ENCODE data around the gene PEX26. TPM values are rescaled to one million over a fixed set of nuclear protein-coding genes. Genes with fewer than 3 reads are reported as not detected.

PEX26 gene
- total and polyA plus RNA-seq, 9 of the 15 experiments (the other 6 are each of a cell fraction or from before 2014, with no cell fraction given): 0.35 to 39.6 (median 17.4) TPM

- TF ChIP-seq SIN3B (IDR thresholded peaks at IDR 0.05; ENCODE audit: low read depth) (no peak), ZNF212 (CRISPR knock-in tag; IDR thresholded peaks at IDR 0.05) (no peak), CBX3 (IDR thresholded peaks at IDR 0.05; ENCODE audit: borderline replicate concordance in 1 of 2, low read length in 2 of 2) (no peak), PTRF (tag; IDR thresholded peaks at IDR 0.05) (no peak), CXXC5 (CRISPR knock-in tag; IDR thresholded peaks at IDR 0.05) (peak; percentile 42; the same call in 1 of the 2 replicates), L3MBTL2 (IDR thresholded peaks at IDR 0.05) (peak; percentile 94), IRF2 (CRISPR knock-in tag; IDR thresholded peaks at IDR 0.05) (no peak), ZNF644 (tag; IDR thresholded peaks at IDR 0.05; ENCODE audit: low read depth) (no peak), ZMIZ1 (IDR thresholded peaks at IDR 0.05; ENCODE audit: low read depth in 2 of 2, low read length in 2 of 2) (no peak), NONO (IDR thresholded peaks at IDR 0.05; ENCODE audit: low read depth in 2 of 2, low read length in 1 of 2) (no peak), GTF2F1 (IDR thresholded peaks at IDR 0.05; ENCODE audit: low read depth, low read length) (no peak), POLR2B (IDR thresholded peaks at IDR 0.05; ENCODE audit: low read depth, partially characterized antibody) (no peak), ZNF232 (CRISPR knock-in tag; IDR thresholded peaks at IDR 0.05) (no peak), RCOR1 (IDR thresholded peaks at IDR 0.05; ENCODE audit: borderline replicate concordance in 1 of 2, low read depth in 2 of 2, low read length in 2 of 2) (peak in 1 of 2 experiments; percentile 69; a peak in 2 of 4 replicates), ARNT (IDR thresholded peaks at IDR 0.05) (no peak), PREB (CRISPR knock-in tag; IDR thresholded peaks at IDR 0.05) (no peak), BHLHE40 (IDR thresholded peaks at IDR 0.05; ENCODE audit: low read length) (peak; percentile 71; the same call in 1 of the 2 replicates), E2F5 (CRISPR knock-in tag; IDR thresholded peaks at IDR 0.05) (no peak)
- TF ChIP-seq, protein P1, sequence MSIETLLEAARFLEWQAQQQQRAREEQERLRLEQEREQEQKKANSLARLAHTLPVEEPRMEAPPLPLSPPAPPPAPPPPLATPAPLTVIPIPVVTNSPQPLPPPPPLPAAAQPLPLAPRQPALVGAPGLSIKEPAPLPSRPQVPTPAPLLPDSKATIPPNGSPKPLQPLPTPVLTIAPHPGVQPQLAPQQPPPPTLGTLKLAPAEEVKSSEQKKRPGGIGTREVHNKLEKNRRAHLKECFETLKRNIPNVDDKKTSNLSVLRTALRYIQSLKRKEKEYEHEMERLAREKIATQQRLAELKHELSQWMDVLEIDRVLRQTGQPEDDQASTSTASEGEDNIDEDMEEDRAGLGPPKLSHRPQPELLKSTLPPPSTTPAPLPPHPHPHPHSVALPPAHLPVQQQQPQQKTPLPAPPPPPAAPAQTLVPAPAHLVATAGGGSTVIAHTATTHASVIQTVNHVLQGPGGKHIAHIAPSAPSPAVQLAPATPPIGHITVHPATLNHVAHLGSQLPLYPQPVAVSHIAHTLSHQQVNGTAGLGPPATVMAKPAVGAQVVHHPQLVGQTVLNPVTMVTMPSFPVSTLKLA (conservative IDR thresholded peaks at IDR 0.05): 0 out of 4 replicates have a peak, but pooled peaks of 1 of the 2 experiments have one; percentile 31
- TF ChIP-seq, protein P2, sequence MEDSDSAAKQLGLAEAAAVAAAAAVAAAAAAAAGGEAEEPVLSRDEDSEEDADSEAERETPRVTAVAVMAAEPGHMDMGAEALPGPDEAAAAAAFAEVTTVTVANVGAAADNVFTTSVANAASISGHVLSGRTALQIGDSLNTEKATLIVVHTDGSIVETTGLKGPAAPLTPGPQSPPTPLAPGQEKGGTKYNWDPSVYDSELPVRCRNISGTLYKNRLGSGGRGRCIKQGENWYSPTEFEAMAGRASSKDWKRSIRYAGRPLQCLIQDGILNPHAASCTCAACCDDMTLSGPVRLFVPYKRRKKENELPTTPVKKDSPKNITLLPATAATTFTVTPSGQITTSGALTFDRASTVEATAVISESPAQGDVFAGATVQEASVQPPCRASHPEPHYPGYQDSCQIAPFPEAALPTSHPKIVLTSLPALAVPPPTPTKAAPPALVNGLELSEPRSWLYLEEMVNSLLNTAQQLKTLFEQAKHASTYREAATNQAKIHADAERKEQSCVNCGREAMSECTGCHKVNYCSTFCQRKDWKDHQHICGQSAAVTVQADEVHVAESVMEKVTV (CRISPR knock-in tag; IDR thresholded peaks at IDR 0.05): no peak
Measured at GRCh38 chr22:18048441-18048898, 29.3 kb upstream of the PEX26 start (continued).
